Endothelial cell of umbilical vein (primary cell): ENCODE results near the gene MED12. TPM values are rescaled to one million over a fixed set of nuclear protein-coding genes. Genes with fewer than 3 reads are reported as not detected.

Source experiments
- BruUV-seq: library from RNA; stranded (reverse); fragments of 400-500 nt; replicated peaks from 2 replicates; lab custom pipeline; 2021; lab: Mats Ljungman, UMichigan
- CTCF ChIA-PET: fragments of 300-600, 350-600 bp; sonication (Branson Sonifier 250); formaldehyde crosslinking; loops from one replicate; lab custom pipeline; 2021; ENCODE audit warnings: antibody characterized with exemption, inconsistent platforms; lab: Charles Lee
- POLR2A ChIA-PET: fragments of 300-600, 350-600 bp; sonication (Branson Sonifier 250); formaldehyde crosslinking; loops from one replicate; lab custom pipeline; 2021; ENCODE audit warnings: antibody characterized with exemption, inconsistent platforms; lab: Charles Lee
- DNase-seq: peaks from one replicate; pipeline ENCODE4 v3.0.0-alpha.2; 2011; ENCODE audit warnings: low read depth, low spot score
- FAIRE-seq: peaks from 2 replicates; lab custom pipeline; 2011; peaks lifted over from hg19 to GRCh38; lab: Jason Lieb, UNC
- H2AFZ ChIP-seq: 2 replicates; pipeline ENCODE4 v1.6.0; 2012; ENCODE audit warnings: low read depth, low read length, control low read depth, inconsistent platforms
- H3K27ac ChIP-seq: 2 replicates; pipeline ENCODE4 v1.5.1; 2011; ENCODE audit warnings: low read depth, mild to moderate bottlenecking, control low read depth, low read length, moderate library complexity; ENCODE audit not compliant: insufficient read depth
- H3K27me3 ChIP-seq, 2 experiments: 2 replicates each; pipeline versions ENCODE4 v1.6.0 to v1.6.1; 2011; ENCODE audit warnings: low read length in 2 of 2, mixed read lengths in 1 of 2; ENCODE audit not compliant: control insufficient read depth in 2 of 2, insufficient read depth in 2 of 2
- H3K36me3 ChIP-seq, 2 experiments: 2 replicates in 1 of 2; 3 replicates in 1 of 2; pipeline ENCODE4 v1.5.1; 2011; ENCODE audit warnings: low read length in 2 of 2, mild to moderate bottlenecking in 1 of 2, moderate library complexity in 1 of 2; ENCODE audit not compliant: control insufficient read depth in 2 of 2, insufficient read depth in 2 of 2; ENCODE audit errors: extremely low read depth in 1 of 2
- H3K4me1 ChIP-seq: 3 replicates; pipeline ENCODE4 v1.5.1; 2011; ENCODE audit warnings: mild to moderate bottlenecking, low read length; ENCODE audit not compliant: control insufficient read depth, insufficient read depth; ENCODE audit errors: extremely low read depth
- H3K4me2 ChIP-seq: 2 replicates; pipeline ENCODE4 v1.6.1; 2011; ENCODE audit warnings: low read length, control low read depth, mixed read lengths; ENCODE audit not compliant: insufficient read depth
- H3K4me3 ChIP-seq, 3 experiments: fragments of 200-600 bp in 1 of 3; sonication (generic), shearing (Covaris generic) in 1 of 3; replicated peaks in 1 of 3; 2 replicates each; pipeline ENCODE4 v1.5.1; 2011 to 2016; ENCODE audit warnings: control low read depth in 3 of 3, low read length in 3 of 3, mild to moderate bottlenecking in 2 of 3, inconsistent platforms in 1 of 3, low read depth in 1 of 3, moderate library complexity in 1 of 3; ENCODE audit not compliant: insufficient read depth in 1 of 3
- H3K79me2 ChIP-seq: 2 replicates; pipeline ENCODE4 v1.6.0; 2012; ENCODE audit warnings: low read length, inconsistent platforms; ENCODE audit not compliant: control insufficient read depth, insufficient read depth
- H3K9ac ChIP-seq: replicated peaks from 2 replicates; pipeline ENCODE3; 2011; ENCODE audit warnings: low read length, control low read depth; ENCODE audit not compliant: insufficient read depth; ENCODE audit errors: extremely low read depth
- H3K9me1 ChIP-seq: replicated peaks from 3 replicates; pipeline ENCODE4 v1.6.0; 2011; ENCODE audit warnings: mild to moderate bottlenecking, low read length; ENCODE audit not compliant: control insufficient read depth, insufficient read depth; ENCODE audit errors: extremely low read depth
- H3K9me3 ChIP-seq: replicated peaks from 2 replicates; pipeline ENCODE4 v1.5.1; 2012; ENCODE audit warnings: low read length, inconsistent platforms; ENCODE audit not compliant: control insufficient read depth, insufficient read depth
- H4K20me1 ChIP-seq: replicated peaks from 2 replicates; pipeline ENCODE3; 2011; ENCODE audit warnings: mild to moderate bottlenecking, low read length; ENCODE audit not compliant: control insufficient read depth, insufficient read depth; ENCODE audit errors: extremely low read depth
- CTCF ChIP-seq, 2 donors: IDR thresholded peaks; 1 replicate in 1 of 2; 2 replicates in 1 of 2; pipeline ENCODE4 v1.5.1; 2011; ENCODE audit warnings: low read length in 2 of 2, mild to moderate bottlenecking in 2 of 2, moderate library complexity in 2 of 2, control low read depth in 1 of 2, inconsistent platforms in 1 of 2, low read depth in 1 of 2; ENCODE audit not compliant: insufficient read depth in 1 of 2; ENCODE audit errors: extremely low read depth in 1 of 2
- EZH2 ChIP-seq: IDR thresholded peaks from 2 replicates; pipeline ENCODE4 v1.6.1; 2012; ENCODE audit warnings: borderline replicate concordance, low read depth, mild to moderate bottlenecking, moderate library complexity, low read length, inconsistent platforms; ENCODE audit not compliant: severe bottlenecking
- GATA2 ChIP-seq: IDR thresholded peaks from 2 replicates; pipeline ENCODE4 v1.7.0; 2011; ENCODE audit warnings: low read depth, mild to moderate bottlenecking, moderate library complexity, mixed read lengths, low read length; ENCODE audit not compliant: insufficient read length, insufficient read depth
- JUN ChIP-seq: IDR thresholded peaks from 2 replicates; pipeline ENCODE4 v1.6.1; 2011; ENCODE audit warnings: borderline replicate concordance, low read depth; ENCODE audit not compliant: insufficient read length, insufficient read depth
- MAX ChIP-seq: IDR thresholded peaks from 2 replicates; pipeline ENCODE4 v1.6.1; 2011; ENCODE audit not compliant: insufficient read depth, insufficient read length
- MYC ChIP-seq: IDR thresholded peaks from one replicate; pipeline ENCODE4 v1.6.1; 2011; ENCODE audit warnings: mild to moderate bottlenecking, low read depth, low read length
- POLR2A ChIP-seq: IDR thresholded peaks from 2 replicates; pipeline ENCODE4 v1.6.1; 2012; ENCODE audit warnings: low read depth, mild to moderate bottlenecking, control low read depth, low read length
- POLR2AphosphoS5 ChIP-seq: IDR thresholded peaks from 2 replicates; pipeline ENCODE4 v1.6.1; 2012; ENCODE audit warnings: low read depth, mild to moderate bottlenecking, control low read depth, low read length, moderate library complexity; ENCODE audit not compliant: insufficient read depth
- dilution Hi-C: fragments of 300-500 bp; cut with MboI; formaldehyde crosslinking; loops from one replicate; pipeline ENCODE4 v1.15.0; 2019; ENCODE audit warnings: low sequenced_read_pairs; ENCODE audit not compliant: extremely low pct_ligation_motif_present
- intact Hi-C: fragments of 100-400 bp; cut with micrococcal nuclease; formaldehyde crosslinking; loops from one replicate; pipeline ENCODE4 v1.10.0; 2022
- polyA plus RNA-seq, 4 experiments: library from polyadenylated mRNA; depleted of rRNA in 3 of 4; stranded (reverse) in 3 of 4; unstranded in 1 of 4; fragments of >200 nt; gene quantifications; 2 replicates each; pipeline versions ENCODE4 v1.2.1 to v1.2.3, GENCODE V29; 2011 to 2012; ENCODE audit warnings: missing spikeins in 1 of 4
- total RNA-seq: library from RNA; stranded (reverse); gene quantifications from 2 replicates; pipeline ENCODE4 v1.2.3, GENCODE V29; 2021

MED12 gene
- total and polyA plus RNA-seq, 2 donors (not counting 3 experiments of a cell fraction or from before 2014, with no cell fraction given), result 28.1 to 65.3 TPM

- H3K4me1 ChIP-seq, result peaks cover 7% of the 10 kb centered on the region
- BruUV-seq, result no TSS peak
- no peak overlapping the region for H2AFZ ChIP-seq
- H3K4me3 ChIP-seq, result no peak overlapping the region
- dilution Hi-C loops, result no loop called here
- DNase-seq, result no peak
- no peak for FAIRE-seq
- H3K9me1 ChIP-seq, result no peaks in the 10 kb centered on the region
- no peak overlapping the region for H3K4me2 ChIP-seq
- H3K79me2 ChIP-seq, result no peaks in the 10 kb centered on the region
- CTCF ChIA-PET, result interaction anchor here (1.4 kb wide), 1 partner anchor 178 kb away, joined by 3 read pairs; no protein-coding TSS in a partner anchor
- no peak overlapping the region for H3K9ac ChIP-seq
- H3K9me3 ChIP-seq, result no peaks in the 10 kb centered on the region
- TF ChIP-seq POLR2AphosphoS5 (no peak), MAX (no peak), JUN (no peak), POLR2A (no peak), MYC (no peak), CTCF (IDR thresholded peaks at IDR 0.05; ENCODE audit: extremely low read depth in 1 of 2, insufficient read depth in 1 of 2, low read depth in 1 of 2, low read length in 2 of 2) (no peak), EZH2 (no peak), GATA2 (no peak)
- H3K27ac ChIP-seq, result no peak overlapping the region
- POLR2A ChIA-PET, result no interaction called here
- H3K36me3 ChIP-seq, result no peaks in the 10 kb centered on the region
- no peaks in the 10 kb centered on the region for H4K20me1 ChIP-seq
- intact Hi-C loops, result no loop called here
- no peaks in the 10 kb centered on the region for H3K27me3 ChIP-seq
These were observed 58.9 kb downstream of the MED12 start for GRCh38 chrX:71177327-71177726.
